Activated CD4-positive, alpha-beta T cell treated with anti-CD3 and anti-CD28 coated beads, Interleukin-10, Interleukin-2, amounts not matched to agents 100 ng/mL and 50 ng/mL, durations not matched to agents 16 hours and 8 hours (primary cell): ENCODE results near the gene XKR7.
A peak's percentile ranks its signal among the peaks of the same experiment; 100 is the strongest.
"Not testable (repeated sequence)": the region's sequence is repeated elsewhere in the genome, so short reads cannot be mapped to it uniquely, and the experiment has no call there.

Source experiments
- DNase-seq: peaks from one replicate; pipeline ENCODE4 v3.0.0-alpha.2; 2020

The XKR7 gene

DNA sequence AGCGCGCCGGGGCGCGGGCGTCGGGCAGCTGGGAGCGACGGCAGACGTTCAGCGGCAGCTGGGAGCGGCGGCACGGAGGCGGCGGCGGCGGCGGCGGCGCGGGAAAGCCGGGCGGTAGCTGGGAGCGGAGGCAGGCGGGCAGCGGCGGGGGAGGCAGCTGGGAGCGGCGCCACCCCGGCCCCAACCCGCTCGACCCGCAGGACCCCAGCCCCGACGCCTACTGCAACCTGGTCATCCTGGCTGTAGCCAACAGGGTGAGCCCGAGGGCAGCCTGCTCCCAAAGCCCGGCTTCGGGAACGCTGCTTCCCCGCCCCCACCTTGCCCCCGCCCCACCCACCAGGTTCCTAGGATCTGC, 51.2 kb downstream of the XKR7 start:
- DNase-seq, result no peak

DNA sequence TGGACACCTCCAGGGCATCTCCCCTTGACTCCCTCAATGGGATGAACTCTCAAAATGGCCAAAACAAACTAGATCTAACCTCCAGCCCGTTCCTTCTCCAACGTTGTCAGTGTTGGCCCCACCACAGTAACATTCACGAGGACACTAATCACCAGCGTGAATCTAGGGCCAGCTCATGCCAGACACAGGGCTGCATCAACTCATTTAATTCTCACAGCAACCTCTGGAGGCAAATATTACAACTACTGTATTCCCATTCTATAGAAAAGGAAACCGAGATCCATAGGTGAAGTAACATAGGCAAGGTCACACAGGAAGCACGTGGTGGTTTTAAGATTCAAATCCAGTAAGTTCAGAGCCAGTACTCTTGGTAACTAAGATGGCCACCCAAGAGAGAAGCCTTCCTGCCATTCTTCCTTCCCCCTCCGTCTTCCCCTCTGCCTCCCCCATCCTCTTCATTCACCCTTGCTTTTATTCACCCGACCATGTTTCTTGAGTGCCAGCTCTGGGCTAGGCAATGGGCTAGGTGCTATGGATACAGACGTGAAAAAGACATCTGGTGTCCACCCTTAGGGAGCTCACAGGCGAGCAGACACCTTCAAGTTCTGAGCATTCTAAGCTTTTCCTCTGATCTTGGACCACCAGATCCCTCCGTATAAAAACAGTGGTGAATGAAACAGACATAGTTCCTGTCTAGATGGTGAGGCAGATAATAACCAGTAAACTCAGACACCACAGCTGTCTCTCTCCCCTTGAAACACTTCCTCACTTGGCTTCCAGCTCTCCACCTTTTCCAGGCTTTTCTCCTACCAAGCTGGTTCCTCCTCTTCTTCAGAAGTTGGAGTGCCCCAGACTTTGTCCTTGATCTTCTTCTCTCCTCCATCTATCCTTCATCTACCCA, 51.9 kb downstream of the XKR7 start:
- no peak for DNase-seq

DNA sequence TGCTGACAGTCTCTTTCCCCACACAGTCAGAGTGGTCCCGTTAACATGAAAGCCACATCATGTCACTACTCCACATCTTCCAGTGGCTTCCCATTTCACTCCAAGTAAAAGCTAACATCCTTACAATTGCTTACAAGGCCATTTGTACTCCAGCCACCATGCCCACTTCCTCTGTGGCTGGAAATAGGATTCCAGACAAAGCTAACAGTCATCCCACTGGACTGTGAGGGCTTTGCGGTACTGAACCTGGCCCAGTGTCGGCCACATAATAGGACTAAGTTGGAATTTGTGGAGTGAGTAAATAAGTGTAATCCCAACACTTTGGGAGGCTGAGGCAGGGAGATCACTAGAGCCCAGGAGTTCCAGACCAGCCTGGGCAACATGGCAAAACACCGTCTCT, 53.1 kb downstream of the XKR7 start:
- no peak for DNase-seq

DNA sequence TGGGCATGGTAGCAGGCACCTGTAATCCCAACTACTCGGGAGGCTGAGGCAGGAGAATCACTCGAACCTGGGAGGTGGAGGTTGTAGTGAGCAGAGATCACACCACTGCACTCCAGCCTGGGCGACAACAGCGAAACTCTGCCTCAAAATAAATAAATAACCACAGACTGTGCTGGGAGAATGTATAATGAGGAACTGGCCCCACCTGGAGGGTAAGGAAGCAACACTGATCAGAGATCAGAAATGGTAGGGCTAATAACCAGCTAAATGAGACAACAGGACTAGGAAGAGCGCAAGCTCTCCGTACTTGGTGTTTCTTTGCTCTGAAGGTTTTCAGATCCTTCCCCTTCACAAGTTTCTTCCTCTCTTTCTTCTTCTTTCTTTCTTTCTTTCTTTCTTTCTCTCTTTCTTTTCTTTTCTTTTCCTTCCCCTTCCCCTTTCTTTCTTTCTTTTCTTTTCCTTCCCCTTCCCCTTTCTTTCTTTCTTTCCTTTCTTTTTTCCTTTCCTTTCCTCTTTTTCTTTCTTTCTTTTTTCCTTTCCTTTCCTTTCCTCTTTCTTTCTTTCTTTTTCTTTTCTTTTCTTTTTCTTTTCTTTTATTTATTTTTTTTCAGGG, 56.8 kb downstream of the XKR7 start:
- no peak for DNase-seq

DNA sequence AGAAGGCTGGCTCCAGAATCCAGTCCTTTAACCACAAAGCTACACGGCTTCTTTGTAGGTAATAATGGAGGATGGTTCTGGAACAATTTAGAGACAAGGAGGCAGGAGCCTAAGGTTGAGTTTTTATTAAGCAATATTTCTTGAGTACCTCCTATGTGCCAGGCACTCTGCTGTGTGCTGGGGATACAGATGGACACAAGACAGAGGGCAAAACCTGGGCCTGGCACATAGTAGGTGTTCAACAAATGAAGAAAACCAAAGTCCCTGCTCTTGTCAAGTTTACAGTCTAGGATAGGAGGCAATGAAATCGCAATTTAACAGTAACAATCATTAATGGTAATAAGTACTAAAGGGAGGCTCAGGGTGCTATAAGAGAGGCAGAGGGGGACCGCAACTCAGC, 59.7 kb downstream of the XKR7 start:
- DNase-seq, result no peak

DNA sequence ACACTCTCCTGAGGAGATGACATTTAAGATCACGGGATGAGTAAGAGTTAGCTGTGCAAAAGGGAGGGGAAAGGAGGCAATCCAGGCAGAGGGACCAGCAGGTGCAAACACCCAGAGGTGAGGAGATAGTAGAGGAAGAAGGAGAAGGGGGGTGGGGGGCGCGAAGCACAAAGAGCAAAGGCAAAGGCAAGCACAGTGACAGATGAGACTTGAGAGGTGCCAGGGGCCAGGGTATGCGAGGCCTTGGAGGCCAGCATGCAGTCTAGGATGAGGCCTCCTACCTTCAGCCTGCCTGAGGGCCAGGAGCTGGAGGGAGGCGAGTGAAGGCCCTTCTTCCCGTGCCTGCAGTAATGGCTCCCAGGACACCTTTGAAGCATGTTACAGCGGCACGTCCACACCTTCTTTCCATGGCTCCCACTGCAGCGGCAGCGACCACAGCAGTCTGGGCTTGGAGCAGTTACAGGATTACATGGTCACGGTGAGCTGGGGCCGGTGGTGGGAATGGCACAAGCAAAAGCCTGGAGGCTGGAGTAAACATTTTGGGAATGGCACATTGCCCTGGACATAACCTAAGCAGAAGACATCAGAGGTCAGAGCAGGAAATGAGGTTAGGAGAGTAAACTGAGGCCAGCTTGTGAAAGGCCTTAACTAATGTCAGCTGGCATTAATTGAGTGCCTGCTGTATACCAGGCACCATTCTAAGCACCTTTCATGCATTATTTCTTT, 60.9 kb downstream of the XKR7 start:
- DNase-seq, result no peak

DNA sequence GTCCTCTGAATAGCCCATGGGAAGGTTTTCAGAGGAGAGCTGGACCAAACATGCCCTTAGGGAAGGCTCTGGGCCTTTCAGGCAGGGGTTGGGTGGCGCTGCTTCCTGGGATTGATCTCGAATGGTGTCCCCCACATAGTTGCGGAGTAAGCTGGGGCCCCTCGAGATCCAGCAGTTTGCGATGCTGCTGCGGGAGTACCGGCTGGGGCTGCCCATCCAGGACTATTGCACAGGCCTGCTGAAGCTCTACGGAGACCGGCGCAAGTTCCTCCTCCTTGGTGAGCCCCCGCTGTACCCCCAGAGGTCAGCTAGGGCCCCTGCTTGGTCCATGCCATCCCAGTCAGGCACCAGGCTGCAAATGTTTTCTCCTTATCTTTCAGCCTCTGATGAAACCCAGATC, 61.6 kb downstream of the XKR7 start:
- DNase-seq, result no peak

DNA sequence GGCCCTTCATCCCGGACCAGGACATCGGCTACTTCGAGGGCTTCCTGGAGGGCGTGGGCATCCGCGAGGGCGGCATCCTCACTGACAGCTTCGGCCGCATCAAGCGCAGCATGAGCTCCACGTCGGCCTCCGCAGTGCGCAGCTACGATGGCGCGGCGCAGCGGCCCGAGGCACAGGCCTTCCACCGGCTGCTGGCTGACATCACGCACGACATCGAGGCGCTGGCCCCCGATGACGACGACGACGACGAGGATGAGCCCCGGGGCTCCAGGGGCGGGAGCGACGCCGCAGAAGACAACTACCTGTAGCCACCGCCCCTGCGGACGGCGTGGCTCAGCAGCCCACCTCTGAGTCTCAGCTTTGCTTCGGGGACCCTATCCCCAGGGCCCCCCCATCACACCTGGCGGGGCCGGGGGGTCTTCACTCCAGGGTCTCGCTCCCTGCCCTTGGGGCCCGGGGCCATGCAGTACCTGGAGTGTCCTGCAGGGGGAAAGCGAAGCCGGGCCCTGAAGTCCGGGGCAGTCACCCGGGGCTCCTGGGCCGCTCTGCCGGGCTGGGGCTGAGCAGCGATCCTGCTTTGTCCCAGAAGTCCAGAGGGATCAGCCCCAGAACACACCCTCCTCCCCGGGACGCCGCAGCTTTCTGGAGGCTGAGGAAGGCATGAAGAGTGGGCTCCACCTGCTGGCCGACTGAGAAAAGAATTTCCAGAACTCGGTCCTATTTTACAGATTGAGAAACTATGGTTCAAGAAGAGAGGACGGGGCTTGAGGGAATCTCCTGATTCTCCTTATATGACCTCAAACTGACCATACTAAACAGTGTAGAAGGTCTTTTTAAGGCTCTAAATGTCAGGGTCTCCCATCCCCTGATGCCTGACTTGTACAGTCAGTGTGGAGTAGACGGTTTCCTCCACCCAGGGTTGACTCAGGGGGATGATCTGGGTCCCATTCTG, 63.3 kb downstream of the XKR7 start:
- DNase-seq, result peak; percentile 48

DNA sequence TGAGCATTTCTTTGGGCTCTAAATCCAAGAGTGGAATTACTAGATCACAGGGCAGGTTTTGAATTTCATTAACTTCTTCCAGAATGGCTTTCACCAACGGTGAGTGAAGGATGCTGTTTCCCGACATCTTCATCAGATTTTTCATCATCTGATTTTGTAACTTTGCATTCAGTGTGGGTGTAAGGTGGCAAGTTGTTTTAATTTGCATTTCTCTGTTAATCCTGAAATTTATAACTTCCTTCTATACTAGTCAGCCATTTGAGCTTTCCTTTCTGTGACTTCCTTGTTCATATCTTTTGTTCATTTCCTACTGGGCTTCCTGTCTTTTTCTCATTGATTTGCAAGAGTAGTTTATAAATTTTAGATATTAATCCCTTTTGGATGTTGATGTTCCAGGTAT, 65.4 kb downstream of the XKR7 start:
- no peak for DNase-seq

DNA sequence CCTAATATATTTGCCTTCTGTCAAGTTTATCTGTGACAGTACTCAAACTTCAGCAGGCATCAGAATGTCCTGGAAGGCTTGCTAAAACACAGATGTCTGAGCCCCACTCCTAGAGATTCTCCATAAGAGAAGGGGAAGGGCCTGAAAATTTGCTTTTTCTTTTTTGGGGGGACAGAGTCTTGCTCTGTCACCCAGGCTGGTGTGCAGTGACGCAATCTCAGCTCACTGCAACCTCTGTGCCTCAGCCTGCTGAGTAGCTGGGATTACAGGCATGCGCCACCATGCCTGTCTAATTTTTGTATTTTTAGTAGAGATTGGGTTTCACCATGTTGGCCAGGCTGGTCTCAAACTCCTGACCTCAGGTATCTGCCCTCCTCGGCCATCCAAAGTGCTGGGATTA, 65.8 kb downstream of the XKR7 start:
- not testable (repeated sequence) for DNase-seq

DNA sequence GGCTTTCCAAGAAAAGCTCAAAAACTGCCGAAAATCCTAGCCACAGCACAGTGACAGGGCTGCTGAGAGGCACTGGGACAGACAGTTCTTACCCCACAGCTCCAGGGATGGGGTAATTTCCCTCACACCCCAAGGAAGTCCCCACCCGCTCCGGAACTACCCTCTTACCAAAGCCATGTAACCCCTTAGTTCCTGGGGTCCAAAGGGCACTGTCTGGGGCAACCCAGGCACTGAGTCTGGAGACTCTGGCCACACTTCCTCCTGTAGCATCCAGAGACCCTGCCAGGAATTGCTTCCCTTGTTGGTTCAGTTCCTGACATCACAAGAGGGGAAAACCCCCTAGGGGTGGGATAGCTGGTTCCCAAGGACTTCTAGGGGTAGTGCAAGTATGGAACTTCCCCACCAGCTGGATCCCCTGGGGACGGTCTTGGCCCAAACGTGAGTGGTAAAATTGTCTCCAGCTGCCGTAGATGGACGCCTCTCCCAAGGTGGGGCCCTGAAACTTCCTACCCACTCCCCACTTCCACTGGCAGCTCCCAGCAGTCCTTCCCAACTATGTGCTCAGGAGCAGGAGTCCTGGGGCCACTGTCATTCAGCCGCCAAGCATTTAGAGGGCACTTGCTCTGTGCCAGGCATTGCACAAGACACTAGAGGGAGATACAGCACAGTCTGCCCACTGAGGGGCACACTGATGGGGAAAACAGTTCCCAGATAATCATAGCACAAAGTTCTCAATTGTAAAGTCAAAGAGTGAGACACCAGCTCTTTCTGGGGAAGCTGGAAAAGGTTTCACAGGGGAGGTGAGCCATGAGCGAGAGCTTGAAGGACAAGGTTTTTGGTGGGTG, 66.9 kb downstream of the XKR7 start:
- DNase-seq, result no peak

DNA sequence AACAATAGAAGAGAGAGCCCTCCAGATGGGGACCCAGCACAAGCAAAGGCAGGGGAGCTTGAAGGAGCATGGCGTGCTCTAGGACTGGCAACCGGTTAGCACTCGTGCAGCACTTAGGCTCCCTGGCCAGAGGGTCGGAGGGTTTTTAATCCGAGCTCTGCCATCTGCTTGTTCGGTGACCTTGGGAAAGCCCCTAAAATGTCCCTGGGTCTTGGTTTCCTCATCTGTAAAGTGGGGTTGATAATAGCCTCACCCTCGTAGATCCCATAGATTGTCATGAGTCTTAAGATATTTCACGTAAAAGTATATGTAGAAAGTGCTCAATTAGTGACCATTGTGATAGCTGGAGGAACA, 67.5 kb downstream of the XKR7 start:
- no peak for DNase-seq

DNA sequence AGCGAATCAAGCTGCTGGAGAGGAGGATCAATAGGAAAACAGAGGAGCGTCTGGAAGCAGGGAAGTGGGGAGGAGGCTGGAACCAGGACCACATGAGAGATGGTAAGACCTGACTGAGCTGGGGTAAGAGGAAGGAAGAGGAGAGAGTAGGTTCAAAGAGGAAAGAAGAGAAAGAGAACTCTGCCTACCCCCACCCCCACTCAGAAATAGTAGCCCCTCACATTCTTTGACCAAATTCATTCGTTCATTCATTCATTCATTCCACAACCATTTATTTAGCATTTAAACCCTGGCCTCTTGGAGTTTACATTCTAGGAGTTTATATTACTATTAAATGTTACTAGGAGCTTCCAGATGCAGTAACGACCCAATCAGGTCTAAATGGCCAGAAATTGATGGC, 68.3 kb downstream of the XKR7 start:
- DNase-seq, result no peak

DNA sequence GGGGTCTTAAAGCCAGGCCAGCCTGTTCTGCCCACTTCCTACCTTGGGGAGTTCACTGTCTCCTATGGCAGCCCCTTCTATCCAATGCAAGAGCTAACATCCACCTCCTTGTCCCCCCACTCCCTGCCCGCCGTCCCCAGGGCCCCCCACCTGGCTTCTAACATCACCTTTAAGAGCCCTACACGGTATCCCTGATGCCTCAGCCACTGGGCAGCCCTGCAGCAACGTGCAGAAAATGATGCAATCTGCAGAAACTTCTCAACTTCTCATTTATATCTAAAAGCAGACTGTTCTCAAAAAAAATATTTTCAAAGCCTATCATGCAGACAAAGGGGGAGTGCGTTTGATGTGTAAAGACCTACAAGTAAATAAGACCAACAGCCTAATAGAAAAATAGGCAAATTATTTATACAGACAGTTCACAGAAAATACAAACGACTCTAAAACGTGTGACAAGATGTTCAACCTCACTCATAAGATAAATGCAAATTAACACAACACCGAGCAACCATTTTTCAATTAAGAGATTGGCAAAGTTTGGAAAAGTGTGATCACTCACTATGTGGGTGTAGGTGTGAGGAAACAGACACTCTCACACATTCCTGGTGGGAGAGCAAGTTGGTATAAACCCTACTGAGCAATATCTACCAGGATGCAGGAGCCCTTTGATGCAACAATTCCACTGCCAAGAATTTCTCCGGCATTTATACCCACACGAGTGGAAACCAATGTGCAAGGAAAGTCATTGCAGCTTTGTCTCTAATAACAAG, 69.0 kb downstream of the XKR7 start:
- no peak for DNase-seq

DNA sequence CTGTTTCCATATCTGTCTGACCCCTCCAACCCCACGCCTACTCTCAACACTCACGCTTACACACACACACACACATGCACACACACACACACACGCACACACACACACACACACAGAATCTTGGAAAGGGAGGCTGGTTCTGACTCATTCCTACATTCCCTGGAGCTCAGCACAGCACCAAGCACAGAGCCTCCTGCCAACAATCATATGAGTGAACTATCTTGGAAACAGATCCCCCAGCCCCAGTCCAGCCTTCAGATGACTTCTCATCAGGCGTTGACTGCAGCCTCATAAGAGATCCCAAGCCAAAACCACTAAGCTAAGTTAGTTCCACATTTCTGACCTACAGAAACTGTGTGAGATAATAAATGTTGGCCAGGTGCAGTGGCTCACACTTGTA, 70.0 kb downstream of the XKR7 start:
- no peak for DNase-seq

DNA sequence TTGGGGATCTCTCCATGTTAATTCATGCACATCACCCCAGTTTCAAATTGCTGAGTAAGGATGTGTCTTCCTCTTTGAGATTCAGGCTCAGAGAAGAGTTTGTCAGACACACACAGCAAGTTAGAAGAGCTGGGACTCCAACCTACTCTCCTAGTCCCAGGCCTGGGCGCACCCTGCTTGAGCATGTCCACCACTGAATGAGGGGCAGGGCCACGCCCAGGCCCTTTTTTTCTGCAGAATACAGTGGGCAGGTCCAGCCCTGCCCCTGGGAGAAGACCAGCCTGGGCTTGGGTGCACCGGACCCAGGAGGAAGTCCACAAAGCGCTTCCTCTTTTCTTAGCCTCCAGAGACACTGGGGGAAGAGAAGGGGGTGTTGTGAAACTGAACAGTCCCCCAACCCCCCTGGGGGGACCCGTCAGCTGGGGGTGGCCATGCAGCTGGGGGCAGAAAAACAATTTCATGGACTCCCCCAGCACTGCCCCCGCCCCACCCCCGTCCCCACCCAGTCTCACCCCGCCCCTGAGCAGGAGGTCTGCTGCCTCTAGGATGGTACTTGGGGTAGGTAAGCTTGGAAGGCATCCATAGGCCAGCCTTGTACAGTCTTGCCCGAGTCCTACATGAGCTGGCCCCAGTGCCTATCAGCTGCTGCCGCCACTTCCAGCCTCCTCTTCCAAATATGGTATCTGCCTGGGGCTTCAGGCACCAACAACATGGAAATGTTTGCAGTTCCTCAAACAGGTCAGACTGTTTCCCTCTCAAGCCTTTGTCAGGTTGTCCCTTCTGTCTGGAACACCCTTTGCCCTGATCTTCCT, 72.4 kb downstream of the XKR7 start:
- no peak for DNase-seq

DNA sequence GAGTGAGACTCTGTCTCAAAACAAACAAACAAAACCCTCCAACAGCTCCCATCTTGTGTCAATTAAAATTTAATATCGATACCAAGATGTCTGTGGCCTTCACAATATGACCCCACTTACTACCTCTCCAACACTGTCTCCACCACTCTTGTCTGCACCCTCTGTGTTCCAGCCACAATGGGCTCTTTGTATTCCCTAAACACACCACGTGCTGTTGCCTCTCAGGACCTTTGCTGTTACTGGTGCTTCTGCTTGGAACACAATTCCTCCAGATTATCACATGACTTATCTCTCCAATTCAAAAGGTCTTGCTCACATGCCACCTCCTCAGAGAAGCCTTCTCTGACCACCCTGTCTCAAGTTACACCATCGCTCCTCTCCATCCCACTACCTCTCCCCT, 78.0 kb downstream of the XKR7 start:
- no peak for DNase-seq

DNA sequence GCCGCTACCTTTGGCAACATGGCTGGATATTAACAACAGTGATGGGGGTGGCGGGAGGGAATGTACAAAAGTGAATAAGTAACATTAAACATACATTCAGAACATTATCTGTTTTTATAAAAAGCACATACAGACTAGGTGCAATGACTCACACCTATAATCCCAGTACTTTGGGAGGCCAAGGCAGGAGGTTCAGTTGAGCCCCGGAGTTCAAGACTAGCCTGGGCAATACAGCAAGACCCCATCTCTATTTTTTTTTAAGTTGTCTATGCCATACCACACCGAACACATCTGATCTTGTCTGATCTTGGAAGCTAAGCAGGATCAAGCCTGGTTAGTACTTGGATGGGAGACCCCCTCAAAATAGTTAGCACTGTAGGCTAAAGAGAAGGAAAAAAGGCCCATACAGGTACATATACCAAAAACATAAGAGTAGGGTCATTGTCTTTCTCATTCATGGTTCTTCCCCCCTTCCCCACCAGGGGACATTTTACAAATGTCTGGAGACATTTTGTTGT, 82.4 kb downstream of the XKR7 start:
- DNase-seq, result no peak

DNA sequence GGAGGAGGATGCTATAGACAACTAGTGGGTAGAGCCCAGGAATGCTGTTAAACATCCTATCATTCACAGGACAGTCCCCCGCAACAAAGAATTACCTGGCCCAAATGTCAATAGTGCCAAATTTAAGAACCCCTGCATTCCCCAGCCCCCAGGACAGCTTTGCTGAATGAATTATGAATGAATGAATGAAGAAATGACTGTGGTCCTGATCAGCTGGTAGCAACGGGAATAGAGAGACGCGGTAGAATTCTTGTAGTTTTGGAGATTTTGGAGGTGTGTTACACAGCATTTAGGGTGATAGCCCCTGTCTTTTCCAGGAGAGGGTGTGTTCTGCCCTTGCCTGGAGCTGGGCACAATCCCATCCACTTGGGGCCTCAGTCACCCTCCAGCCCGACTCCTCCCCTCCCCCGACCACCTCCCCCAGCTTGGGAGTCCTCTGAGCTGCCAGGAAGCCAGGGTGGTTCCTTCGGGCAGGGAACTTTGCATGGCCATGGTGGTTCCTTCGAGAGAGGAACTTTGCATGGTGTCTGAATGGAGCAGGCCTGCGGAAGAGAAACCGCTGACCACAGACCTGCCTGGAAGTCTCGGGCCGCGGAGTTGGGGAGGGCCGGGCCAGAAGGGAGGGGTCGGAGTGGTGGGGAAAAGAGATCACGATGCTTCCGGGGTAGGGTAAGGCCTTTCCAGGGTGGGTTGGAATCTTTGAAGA, 83.1 kb downstream of the XKR7 start:
- DNase-seq, result no peak

DNA sequence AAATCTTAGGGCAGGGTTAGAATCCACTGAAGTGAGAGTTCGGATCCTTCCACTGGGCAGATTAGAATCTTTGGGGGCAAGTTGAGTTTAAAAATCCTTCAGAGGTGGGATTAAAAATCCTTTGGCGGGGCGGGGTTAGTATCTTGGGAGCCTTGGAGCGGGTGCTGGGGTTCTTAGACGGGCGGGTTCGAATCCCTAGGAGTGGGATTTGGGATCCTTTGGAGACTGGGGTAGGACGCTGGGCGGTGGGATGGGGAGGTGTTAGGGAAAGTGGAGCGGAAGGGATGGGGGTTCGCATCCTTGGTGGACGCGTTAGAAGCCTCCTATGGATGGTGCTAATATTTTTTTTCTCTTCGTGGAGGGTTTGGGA, 83.8 kb downstream of the XKR7 start:
- DNase-seq, result no peak
